ENCODE measurements around the gene PAPPA2.
"Not testable (repeated sequence)": the region's sequence is repeated elsewhere in the genome, so short reads cannot be mapped to it uniquely, and the experiment has no call there.

The PAPPA2 gene

GRCh38 chr1:176551146-176551545 lies 88.2 kb downstream of the PAPPA2 start:
- DNase-seq (ENCODE audit: low read depth) = no peak

- DNase-seq (ENCODE audit: low read depth) = no peak
These were observed 89.4 kb downstream of the PAPPA2 start for GRCh38 chr1:176552217-176552991.

DNA sequence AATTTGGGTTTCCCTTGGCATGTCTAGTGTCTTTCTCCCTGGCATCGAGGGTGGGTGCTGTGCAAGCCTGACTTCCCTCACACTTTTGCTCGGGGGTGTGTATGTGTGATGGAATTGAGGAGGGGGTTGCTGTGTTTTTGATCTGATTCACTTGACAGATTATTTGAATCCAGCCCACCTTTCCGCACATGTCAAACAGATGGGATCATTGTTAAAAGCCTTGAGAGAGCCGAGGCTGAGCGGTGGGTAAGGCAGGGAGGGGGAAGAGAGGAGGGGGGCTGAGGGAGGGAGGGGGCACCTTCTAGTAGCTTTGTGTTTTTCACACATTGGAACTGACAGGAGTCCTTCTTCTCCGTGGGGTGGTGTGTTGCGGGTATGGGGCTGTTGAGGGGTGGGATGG lies 90.0 kb downstream of the PAPPA2 start:
- no peak for DNase-seq (ENCODE audit: low read depth)

DNA sequence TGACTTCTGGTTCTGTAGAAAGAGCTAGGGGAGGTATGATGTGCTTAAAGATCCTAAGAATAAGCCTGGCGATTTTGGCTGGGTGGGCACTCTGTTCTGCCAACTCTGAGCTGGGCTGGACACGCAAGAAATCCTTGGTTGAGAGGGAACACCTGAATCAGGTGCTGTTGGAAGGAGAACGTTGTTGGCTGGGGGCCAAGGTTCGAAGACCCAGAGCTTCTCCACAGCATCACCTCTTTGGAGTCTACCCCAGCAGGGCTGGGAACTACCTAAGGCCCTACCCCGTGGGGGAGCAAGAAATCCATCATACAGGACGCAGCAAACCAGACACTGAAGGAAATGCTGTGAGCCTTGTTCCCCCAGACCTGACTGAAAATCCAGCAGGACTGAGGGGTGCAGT lies 93.3 kb downstream of the PAPPA2 start:
- DNase-seq (ENCODE audit: low read depth) = no peak

- DNase-seq (ENCODE audit: low read depth) = no peak
These were observed 94.7 kb downstream of the PAPPA2 start for GRCh38 chr1:176557543-176558258.

- no peak for DNase-seq (ENCODE audit: low read depth)
These were observed 95.6 kb downstream of the PAPPA2 start for GRCh38 chr1:176558561-176558960.

- DNase-seq (ENCODE audit: low read depth) = no peak
These were observed 96.5 kb downstream of the PAPPA2 start for GRCh38 chr1:176559474-176559873.

DNA sequence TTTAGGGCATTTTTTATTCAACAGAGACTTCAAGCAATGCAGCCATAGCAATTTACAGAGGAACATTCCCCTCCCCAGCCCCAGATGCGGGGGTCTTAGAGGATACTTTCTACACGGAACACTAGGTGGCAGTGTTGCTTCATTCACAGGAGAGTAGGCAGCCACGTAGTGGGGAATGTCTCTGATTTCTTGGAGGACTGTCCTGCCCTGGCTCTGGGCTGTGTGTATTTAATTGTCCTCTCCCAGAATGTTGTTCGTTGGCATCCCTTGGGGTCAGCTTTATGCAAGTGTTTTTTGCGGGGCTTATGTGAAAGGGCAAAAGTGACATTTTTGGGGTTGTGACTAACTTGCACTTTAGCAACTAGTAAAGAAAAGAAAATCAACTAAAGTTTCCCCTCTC lies 96.9 kb downstream of the PAPPA2 start:
- no peak for DNase-seq (ENCODE audit: low read depth)

GRCh38 chr1:176560681-176561080 lies 97.7 kb downstream of the PAPPA2 start:
- no peak for DNase-seq (ENCODE audit: low read depth)

DNA sequence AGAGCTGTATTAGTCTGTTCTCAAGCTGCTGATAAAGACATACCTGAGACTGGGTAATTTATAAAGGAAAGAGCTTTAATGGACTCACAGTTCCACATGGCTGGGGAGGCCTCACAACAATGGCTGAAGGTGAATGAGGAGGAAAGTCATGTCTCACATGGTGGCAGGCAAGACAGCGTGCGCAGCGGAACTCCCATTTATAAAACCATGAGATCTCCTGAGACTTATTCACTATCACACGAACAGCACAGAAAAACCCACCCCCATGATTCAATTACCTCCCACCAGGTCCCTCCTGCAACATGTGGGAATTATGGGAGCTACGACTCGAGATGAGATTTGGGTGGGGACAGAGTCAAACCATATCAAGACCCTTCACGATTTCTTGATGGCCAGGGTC lies 98.8 kb downstream of the PAPPA2 start:
- DNase-seq (ENCODE audit: low read depth) = not testable (repeated sequence)

GRCh38 chr1:176566004-176566975 lies 103.3 kb downstream of the PAPPA2 start:
- DNase-seq (ENCODE audit: low read depth) = no peak

- no peak for DNase-seq (ENCODE audit: low read depth)
These were observed 104.3 kb downstream of the PAPPA2 start for GRCh38 chr1:176567190-176567794.

DNA sequence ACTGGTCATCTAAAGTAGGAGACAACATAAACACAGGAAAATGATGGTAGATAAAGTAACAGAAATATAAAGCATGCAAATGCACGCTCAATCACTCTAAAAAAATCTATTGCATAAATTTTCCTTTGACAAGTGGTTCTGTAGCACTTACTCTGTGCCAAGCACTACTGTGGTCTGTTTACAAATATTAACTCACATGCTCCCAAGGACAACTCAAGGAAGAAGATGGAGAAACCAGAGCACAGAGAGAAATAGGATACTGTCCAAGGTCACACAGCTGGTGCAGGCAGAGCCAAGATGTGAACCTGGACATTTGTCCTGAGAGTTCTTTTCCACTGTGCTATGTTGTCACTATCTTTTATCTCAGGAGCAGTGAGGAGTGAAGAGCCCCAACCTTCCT lies 105.2 kb downstream of the PAPPA2 start:
- DNase-seq (ENCODE audit: low read depth) = no peak

DNA sequence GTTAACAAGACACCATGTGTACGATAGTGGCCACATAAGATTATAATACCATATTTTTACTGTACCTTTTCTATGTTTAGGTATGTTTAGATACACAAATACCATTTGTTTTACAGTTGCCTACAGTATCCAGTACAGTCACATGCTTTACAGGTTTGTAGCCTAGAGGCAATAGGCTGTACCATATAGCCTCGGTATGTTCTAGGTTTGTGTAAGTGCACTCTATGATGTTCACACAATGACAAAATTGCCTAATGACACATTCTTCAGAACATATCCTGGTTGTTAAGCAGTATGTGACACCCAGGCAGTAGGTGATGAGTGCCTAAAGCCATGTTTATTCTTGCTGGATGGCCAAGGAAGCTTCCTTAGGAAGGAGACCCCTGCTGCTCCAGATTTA lies 111.8 kb downstream of the PAPPA2 start:
- no peak for DNase-seq (ENCODE audit: low read depth)

DNA sequence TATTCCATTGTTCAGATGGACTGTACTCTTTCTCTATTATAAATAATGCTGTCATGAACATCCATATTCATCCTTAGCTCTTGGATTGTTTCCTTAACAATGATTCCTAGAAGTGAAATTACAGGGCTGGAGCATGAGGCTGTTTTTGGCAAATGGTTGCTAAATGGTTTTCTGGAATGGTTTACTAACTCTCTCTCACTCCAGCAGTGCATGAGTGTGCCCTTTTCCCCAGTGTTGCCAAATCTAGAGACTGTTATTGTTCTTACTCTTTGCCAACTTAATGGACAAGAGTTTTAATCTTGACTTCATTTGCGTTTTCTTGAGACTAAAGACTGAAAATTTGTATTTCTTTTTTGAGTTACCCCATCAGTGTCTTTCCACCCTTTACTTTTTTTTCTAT lies 113.0 kb downstream of the PAPPA2 start:
- no peak for DNase-seq (ENCODE audit: low read depth)

DNA sequence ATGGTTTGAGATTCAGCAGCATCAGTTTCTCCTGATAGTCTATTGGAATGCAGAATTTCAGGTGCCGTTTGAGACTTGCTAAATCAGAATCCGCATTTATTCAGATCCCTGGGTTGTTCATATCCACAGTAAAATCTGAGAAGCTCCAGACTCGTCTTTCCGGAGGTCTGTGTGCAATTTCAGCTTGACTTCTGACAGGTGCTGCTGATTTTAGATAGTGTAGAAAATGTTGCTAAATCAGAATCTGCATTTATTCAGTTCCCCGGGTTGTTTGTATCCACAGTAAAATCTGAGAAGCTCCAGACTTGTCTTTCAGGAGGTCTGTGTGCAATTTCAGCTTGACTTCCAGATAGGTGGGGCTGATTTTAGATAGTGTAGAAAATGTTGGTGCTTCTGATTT lies 113.7 kb downstream of the PAPPA2 start:
- no peak for DNase-seq (ENCODE audit: low read depth)

GRCh38 chr1:176577646-176578197 lies 114.7 kb downstream of the PAPPA2 start:
- no peak for DNase-seq (ENCODE audit: low read depth)

GRCh38 chr1:176579087-176579486 lies 116.1 kb downstream of the PAPPA2 start:
- DNase-seq (ENCODE audit: low read depth) = no peak

DNA sequence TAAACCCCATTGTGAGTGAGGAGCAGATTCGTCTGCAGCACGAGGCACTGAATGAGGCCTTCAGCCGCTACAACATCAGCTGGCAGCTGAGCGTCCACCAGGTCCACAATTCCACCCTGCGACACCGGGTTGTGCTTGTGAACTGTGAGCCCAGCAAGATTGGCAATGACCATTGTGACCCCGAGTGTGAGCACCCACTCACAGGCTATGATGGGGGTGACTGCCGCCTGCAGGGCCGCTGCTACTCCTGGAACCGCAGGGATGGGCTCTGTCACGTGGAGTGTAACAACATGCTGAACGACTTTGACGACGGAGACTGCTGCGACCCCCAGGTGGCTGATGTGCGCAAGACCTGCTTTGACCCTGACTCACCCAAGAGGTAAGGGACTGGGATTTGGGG lies 132.2 kb downstream of the PAPPA2 start:
- DNase-seq (ENCODE audit: low read depth) = no peak

DNA sequence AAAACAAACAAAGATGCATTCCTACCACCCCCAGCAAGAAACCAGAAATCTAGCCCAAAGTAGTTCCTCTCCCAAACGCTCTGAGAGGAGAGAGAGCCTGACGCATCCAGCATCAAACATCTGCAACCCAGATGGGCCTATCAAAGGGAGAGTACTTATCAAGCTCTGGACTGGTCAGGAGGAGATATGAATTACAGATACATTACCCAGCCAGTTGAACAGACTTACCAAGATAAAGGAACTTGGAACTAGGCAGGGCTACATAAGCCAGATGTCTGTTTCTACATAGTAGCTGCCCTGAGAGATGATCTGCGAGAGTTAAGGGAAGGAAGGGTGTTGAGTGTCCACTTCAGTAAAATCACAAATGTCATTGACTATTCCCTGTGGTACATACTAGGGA lies 138.4 kb downstream of the PAPPA2 start:
- DNase-seq (ENCODE audit: low read depth) = no peak

- DNase-seq (ENCODE audit: low read depth) = no peak
These were observed 139.5 kb downstream of the PAPPA2 start for GRCh38 chr1:176602388-176603004.

All from stimulated activated CD8-positive, alpha-beta memory T cell treated with anti-CD3 and anti-CD28 coated beads, Interleukin-15, amount 100 ng/mL, for 1 hour (primary cell).